GM19468 (cell line): Measurements from ENCODE around the gene FOXA2.

ENCODE experiments used
- ATAC-seq: cut with Tn5 transposase; IDR thresholded peaks from one replicate; pipeline ENCODE4 v1.9.1; 2021; ENCODE audit warnings: mild to moderate bottlenecking, moderate library complexity, moderate number of reproducible peaks; ENCODE audit not compliant: unreplicated experiment; ENCODE audit errors: extremely low read depth

Gene FOXA2

GRCh38 chr20:22545045-22545444 is 39.3 kb downstream of the FOXA2 start:
- no peak for ATAC-seq

DNA sequence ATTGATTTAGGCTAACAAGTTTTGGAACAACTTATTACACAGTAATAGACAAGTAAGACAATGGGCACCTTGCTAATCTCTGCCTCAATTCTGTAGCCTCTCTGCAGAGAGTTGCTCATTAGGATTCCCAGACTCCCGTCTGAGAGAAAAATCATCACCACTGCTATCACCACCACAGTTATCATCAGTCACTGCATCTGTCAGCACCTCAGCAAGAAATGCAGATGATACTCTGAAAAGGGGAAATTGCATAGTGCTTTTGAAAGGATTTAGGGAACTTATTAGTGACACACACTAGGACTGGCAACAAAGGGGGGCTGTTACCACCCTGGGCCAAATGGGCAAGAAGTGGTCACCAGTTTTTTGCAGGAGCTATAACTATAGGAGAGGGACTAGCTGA is 39.9 kb downstream of the FOXA2 start:
- ATAC-seq = no peak

DNA sequence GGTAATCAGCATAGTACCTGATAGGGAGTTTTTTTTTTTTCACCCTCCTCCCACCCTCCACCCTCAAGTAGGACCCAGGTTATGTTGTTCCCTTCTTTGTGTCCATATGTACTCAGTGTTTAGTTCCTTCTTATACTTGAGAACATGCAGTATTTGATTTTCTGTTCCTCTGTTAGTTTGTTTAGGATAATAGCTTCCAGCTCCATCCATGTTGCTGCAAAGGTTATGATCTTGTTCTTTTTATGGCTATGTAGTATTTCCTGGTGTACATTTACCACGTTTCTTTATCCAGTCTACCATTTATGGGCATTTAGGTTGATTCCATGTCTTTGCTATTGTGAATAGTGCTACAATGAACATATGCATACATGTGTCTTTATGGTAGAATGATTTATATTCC is 41.9 kb downstream of the FOXA2 start:
- no peak for ATAC-seq

DNA sequence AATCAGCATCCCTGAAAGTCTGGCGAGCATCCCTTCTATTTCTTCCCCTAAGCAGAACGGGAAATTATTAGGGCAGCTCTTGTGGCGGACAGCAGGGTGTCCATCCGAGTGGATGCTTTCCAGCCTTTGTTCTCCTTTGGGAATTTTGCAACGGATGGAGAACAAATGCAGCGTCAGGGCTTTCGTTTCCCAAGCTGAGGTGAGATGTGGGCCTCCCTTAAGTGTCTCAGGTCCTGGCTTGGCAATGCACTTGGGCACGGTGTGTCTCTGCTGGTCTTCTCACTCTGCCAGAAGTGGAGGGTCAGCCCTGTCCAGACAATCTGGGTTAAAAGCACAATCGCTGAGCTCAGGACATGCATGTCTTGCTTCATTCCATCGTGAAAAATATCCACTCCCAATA is 43.5 kb downstream of the FOXA2 start:
- no peak for ATAC-seq

- no peak for ATAC-seq
Measured at GRCh38 chr20:22536956-22537756, 47.2 kb downstream of the FOXA2 start.

- no peak for ATAC-seq
Measured at GRCh38 chr20:22536141-22536828, 48.1 kb downstream of the FOXA2 start.

DNA sequence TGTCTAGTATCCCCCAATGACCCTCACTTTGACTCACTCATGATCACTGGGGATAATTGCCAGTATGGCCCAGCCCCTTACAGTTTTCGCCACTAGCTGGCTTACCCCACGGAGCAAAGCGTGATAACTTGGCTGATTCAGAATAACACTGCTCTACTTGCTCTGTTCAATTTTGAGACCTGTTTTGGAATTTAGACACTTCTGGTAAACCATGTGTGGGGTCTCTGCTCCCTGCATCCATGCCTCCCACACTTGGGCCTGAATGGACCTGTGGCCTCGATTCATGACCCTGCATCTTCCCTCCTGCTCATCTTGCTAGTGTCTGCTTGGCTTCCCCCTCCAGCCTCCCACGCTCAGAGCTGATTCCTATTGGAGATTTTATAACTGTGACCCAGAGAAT is 48.9 kb downstream of the FOXA2 start:
- no peak for ATAC-seq

- ATAC-seq = no peak
Measured at GRCh38 chr20:22533823-22534751, 50.3 kb downstream of the FOXA2 start.

DNA sequence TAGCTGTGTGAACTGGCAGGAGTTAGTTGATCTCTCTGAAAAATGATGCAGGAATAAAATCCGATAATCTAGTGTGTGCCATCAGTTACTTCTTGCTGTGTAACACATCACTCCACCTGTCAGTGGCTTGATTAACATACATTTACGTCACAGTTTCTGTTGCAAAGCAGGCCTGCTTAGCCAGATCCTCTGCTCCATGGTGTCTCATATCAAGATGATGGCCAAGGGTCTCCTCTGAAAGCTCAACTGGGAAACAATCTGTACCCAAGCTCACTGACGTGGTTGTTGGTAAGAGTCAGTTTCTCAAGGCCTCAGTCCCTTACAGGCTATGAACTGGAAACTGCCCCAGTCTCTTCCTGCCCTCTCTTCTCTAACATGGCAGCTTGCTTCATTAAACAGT is 51.8 kb downstream of the FOXA2 start:
- no peak for ATAC-seq

- ATAC-seq = no peak
Measured at GRCh38 chr20:22531756-22532155, 52.6 kb downstream of the FOXA2 start.

GRCh38 chr20:22531056-22531615 is 53.2 kb downstream of the FOXA2 start:
- no peak for ATAC-seq
